ENCODE measurements around the gene STRA6. TPM values are rescaled to one million over a fixed set of nuclear protein-coding genes. Genes with fewer than 3 reads are reported as not detected.

Gene STRA6
- total and polyA plus RNA-seq, 2 donors (not counting 1 experiment from before 2014, with no cell fraction given) = not detected

DNA sequence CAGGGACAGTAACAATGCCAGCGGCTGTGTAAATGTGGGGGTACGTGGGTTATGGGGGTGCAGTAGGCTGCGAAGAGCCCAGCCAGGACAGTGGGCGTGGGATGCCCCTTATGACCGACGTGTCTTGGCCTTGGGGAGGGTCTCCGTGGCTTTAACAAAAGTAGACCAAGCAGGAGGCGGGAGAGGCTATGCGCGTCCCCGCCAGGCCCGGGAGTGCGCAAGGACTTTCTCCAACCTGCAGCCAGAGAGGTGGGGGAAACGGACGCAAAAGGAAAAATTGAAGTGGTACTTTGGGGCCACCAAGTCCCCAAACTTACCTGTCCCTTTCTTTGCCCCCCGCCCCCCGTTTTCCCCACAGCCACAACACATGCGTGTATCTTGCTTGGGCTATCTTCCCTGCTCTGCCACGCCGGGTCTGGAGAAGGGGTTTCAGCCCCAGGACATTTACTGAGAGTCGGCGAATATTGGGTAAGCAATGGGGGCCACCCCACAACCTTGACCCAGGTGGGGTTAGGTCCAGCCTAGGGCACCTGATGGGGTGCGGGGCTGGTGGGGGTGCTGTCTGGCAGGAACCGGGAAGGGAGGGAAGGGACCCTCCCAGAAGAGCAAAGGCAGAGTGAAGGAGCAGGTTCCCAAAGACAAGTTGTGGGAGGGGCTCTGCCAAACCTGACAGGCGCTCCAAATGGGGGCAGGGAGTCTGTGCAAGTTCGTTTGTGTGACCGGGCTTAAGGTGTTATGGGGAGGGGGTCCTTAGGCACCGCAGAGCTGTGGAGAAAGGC is 71.5 kb downstream of the STRA6 start:
- H3K4me1 Mint-ChIP-seq = peaks cover 55% of the 10 kb centered on the region

More for the DNA sequence above, 71.5 kb downstream of the STRA6 start:
- intact Hi-C loops (cut with micrococcal nuclease) = no loop called here
- H3K4me3 Mint-ChIP-seq = peak overlapping the region; percentile 78
- H3K9me3 ChIP-seq (ENCODE audit: control extremely low read depth in 1 of 3, control insufficient read depth in 2 of 3, insufficient read depth in 1 of 3, low read length in 2 of 3) = peaks cover 0 to 81% (median 12%) of the 10 kb centered on the region in 3 donors
- H2AFZ ChIP-seq (ENCODE audit: insufficient read depth, low read depth, low read length, poor library complexity, severe bottlenecking) = no peak overlapping the region
- H3K9me3 Mint-ChIP-seq (ENCODE audit: insufficient read depth) = no peaks in the 10 kb centered on the region
- no peaks in the 10 kb centered on the region for H4K20me1 ChIP-seq (ENCODE audit: control insufficient read depth, insufficient read depth, low read length, poor library complexity, severe bottlenecking)
- TF ChIP-seq CTCF (IDR thresholded peaks at IDR 0.05) (no peak), EZH2 (IDR thresholded peaks at IDR 0.05; ENCODE audit: borderline replicate concordance, insufficient read depth, low read depth, low read length, poor library complexity, severe bottlenecking) (no peak)
- no peak for ATAC-seq (ENCODE audit: low read depth)
- H3K9ac ChIP-seq (ENCODE audit: low read length) = no peak overlapping the region
- peak overlapping the region; percentile 79 for H3K4me2 ChIP-seq (replicated peaks; ENCODE audit: low read depth, low read length, poor library complexity, severe bottlenecking)
- H3K27me3 Mint-ChIP-seq = peaks cover 66% of the 10 kb centered on the region
- peaks cover 0 to 94% (median 61%) of the 10 kb centered on the region in 4 experiments for H3K27me3 ChIP-seq (replicated peaks in 1 of 4; ENCODE audit: control extremely low read depth in 1 of 4, control insufficient read depth in 3 of 4, insufficient read depth in 4 of 4, low read length in 3 of 4)
- peak overlapping the region; percentile 71 for H3K27ac Mint-ChIP-seq
- peak; percentile 26 for DNase-seq
- H3K36me3 ChIP-seq (replicated peaks in 1 of 2; ENCODE audit: control extremely low read depth in 1 of 2, control insufficient read depth in 1 of 2, extremely low read depth in 1 of 2, insufficient read depth in 2 of 2, low read length in 1 of 2) = no peaks in the 10 kb centered on the region
- POLR2A ChIA-PET = no interaction called here
- H3K27ac ChIP-seq (ENCODE audit: low read length in 2 of 2) = no peak overlapping the region
- no peaks in the 10 kb centered on the region for H3K79me2 ChIP-seq (ENCODE audit: control insufficient read depth, insufficient read depth, low read length)
- CTCF ChIA-PET = interaction anchor here (1.2 kb wide), 1 partner anchor 189 kb away, joined by 3 read pairs; no protein-coding TSS in a partner anchor
- peaks cover 73% of the 10 kb centered on the region in 2 donors for H3K4me1 ChIP-seq (ENCODE audit: control insufficient read depth in 2 of 2, insufficient read depth in 2 of 2, low read length in 2 of 2)
- H3K4me3 ChIP-seq (ENCODE audit: control extremely low read depth in 1 of 5, extremely low read depth in 1 of 5, insufficient read depth in 1 of 5, low read depth in 2 of 5, low read length in 4 of 5) = no peak overlapping the region
- 11% methylated on average over 21 of the region's 28 CpGs for WGBS (ENCODE audit: insufficient coverage)
